GM18526 (cell line): Measurements from ENCODE around the gene CEP57L1.

ENCODE experiments used
- POLR2A ChIP-seq: IDR thresholded peaks from 3 replicates; pipeline ENCODE4 v1.6.1; 2011; ENCODE audit not compliant: insufficient read length; ENCODE audit errors: extremely low read depth

Gene CEP57L1

GRCh38 chr6:109187399-109188114 lies 92.2 kb downstream of the CEP57L1 start:
- no peak for TF ChIP-seq POLR2A

- no peak for TF ChIP-seq POLR2A
Measured at GRCh38 chr6:109188115-109188411, 92.8 kb downstream of the CEP57L1 start.

- TF ChIP-seq POLR2A: no peak
Measured at GRCh38 chr6:109192865-109193264, 97.6 kb downstream of the CEP57L1 start.

GRCh38 chr6:109194880-109195279 lies 99.6 kb downstream of the CEP57L1 start:
- no peak for TF ChIP-seq POLR2A

GRCh38 chr6:109197061-109197460 lies 101.8 kb downstream of the CEP57L1 start:
- no peak for TF ChIP-seq POLR2A

- no peak for TF ChIP-seq POLR2A
Measured at GRCh38 chr6:109202409-109203264, 107.3 kb downstream of the CEP57L1 start.

- TF ChIP-seq POLR2A: no peak
Measured at GRCh38 chr6:109204511-109204910, 109.2 kb downstream of the CEP57L1 start.

- TF ChIP-seq POLR2A: no peak
Measured at GRCh38 chr6:109212683-109213082, 117.4 kb downstream of the CEP57L1 start.
